Measurements from ENCODE around the gene OR51D1.

The OR51D1 gene

DNA sequence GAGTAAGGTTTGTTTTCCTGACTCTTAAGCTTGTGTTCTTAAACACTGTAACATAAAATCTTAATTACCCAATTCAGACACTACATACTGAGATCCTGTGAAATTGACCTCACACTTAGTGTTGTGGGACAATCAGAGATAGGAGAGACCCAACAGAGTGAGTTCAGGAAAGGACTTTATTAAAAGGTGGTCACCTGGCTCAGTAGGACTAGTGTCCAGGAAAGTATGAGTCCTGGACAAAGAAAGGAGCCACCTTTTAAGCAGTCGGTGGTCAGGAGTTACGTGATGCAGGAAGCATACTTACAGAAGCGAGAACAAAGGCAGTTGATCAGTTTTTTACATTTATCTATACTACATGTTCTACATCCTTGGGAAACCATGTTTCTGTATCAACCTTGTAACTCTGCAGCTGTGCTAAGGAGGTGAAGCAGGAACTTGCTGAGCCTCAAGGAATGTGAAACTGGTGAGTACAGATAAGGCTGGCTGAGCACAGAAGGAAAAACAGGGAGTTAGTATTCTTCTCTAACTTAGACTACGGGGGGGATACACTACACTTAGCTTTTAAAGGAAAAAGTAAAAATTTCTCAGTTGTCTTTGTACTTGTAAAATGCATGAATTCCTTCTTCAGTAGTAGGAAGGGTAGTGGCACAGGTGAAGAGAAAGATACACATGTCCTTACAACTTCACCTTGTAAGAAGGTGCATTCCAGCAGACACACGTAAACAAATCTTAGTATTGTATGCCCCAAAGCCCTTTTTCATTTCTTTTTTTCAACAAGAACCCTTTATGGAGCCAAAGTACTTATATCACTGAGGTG lies 21.6 kb downstream of the OR51D1 start:
- DNase-seq (ENCODE audit: low read depth, low spot score) = no peak
- Histone ChIP-seq H3K4me3 (no peak overlapping the region), H3K9me3 (ENCODE audit: low read depth, low read length) (no peaks in the 10 kb centered on the region), H3K27ac (no peak overlapping the region), H3K9ac (ENCODE audit: insufficient read length) (no peak overlapping the region), H3K36me3 (ENCODE audit: insufficient read depth, low read length) (no peaks in the 10 kb centered on the region)
- no peak for TF ChIP-seq FOXP2 (optimal IDR thresholded peaks at IDR 0.05; ENCODE audit: control extremely low read depth, extremely low read length, insufficient read depth)

DNA sequence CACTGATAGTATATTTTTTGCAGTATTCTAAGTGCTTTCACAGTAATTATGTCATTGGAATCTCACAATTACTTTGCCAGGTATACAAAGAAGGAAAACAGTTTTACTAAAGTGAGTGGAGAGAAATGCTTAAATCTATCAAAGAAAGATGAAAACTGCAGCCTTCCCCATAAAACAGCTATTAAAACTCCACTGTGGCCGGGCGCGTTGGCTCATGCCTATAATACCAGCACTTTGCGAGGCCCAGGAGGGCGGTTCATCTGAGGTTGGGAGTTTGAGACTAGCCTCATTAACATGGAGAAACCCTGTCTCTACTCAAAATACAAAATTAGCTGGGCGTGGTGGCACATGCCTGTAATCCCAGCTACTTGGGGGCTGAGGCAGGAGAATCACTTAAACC lies 25.6 kb downstream of the OR51D1 start:
- TF ChIP-seq FOXP2 (optimal IDR thresholded peaks at IDR 0.05; ENCODE audit: control extremely low read depth, extremely low read length, insufficient read depth) (no peak), POLR2AphosphoS5 (IDR thresholded peaks at IDR 0.05; ENCODE audit: borderline replicate concordance, low read depth, low read length) (no peak), EZH2 (IDR thresholded peaks at IDR 0.05) (no peak)
- H3K4me3 ChIP-seq = no peak overlapping the region
- no peak overlapping the region for H3K9ac ChIP-seq (ENCODE audit: insufficient read length)
- DNase-seq (ENCODE audit: low read depth, low spot score) = no peak
- H3K27ac ChIP-seq = no peak overlapping the region
- H3K36me3 ChIP-seq (ENCODE audit: insufficient read depth, low read length) = no peaks in the 10 kb centered on the region
- H3K9me3 ChIP-seq (ENCODE audit: low read depth, low read length) = no peaks in the 10 kb centered on the region

DNA sequence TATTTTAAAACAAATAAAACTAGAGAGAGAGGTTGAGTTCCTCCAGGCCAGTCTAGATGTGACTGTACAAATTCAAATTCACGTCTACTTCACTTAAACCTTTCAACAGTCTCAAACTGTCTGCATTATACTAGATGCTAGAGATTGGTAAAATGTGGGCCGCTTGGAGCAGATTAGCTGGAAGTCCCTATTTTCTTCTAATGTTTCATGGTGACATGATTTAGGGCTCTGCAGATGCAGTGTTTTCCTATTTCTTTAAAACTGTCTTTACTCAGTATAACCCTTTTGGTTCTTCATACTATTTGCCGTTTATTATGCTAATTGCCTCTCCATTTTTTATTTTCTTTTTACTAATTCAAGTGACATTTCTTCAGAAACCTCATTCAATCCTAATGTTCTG lies 26.9 kb downstream of the OR51D1 start:
- H3K36me3 ChIP-seq (ENCODE audit: insufficient read depth, low read length) = no peaks in the 10 kb centered on the region
- no peaks in the 10 kb centered on the region for H3K9me3 ChIP-seq (ENCODE audit: low read depth, low read length)
- no peak overlapping the region for H3K27ac ChIP-seq
- TF ChIP-seq FOXP2 (optimal IDR thresholded peaks at IDR 0.05; ENCODE audit: control extremely low read depth, extremely low read length, insufficient read depth) (no peak), POLR2AphosphoS5 (IDR thresholded peaks at IDR 0.05; ENCODE audit: borderline replicate concordance, low read depth, low read length) (no peak), EZH2 (IDR thresholded peaks at IDR 0.05) (no peak)
- DNase-seq (ENCODE audit: low read depth, low spot score) = no peak
- no peak overlapping the region for H3K9ac ChIP-seq (ENCODE audit: insufficient read length)
- no peak overlapping the region for H3K4me3 ChIP-seq

DNA sequence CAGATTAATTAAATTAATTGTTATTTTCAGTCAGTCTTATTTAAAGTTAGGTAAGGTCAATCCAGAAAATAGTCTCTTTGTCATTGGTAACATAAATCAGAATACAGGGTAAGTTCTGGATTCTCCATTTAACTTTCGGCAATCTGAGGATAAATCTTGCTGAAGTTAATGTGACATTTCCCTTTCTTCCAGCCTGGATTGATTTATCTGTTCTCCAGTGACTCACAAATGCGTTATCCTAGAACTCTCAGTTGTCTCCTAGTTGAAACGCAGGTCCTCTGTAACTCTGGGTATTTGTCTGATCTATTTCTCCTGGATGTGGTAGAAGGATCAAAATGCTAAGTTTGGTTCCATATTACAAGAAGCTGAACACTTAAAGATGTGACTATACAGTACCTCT lies 27.5 kb downstream of the OR51D1 start:
- no peaks in the 10 kb centered on the region for H3K36me3 ChIP-seq (ENCODE audit: insufficient read depth, low read length)
- H3K27ac ChIP-seq = no peak overlapping the region
- H3K4me3 ChIP-seq = no peak overlapping the region
- no peak for TF ChIP-seq EZH2 (IDR thresholded peaks at IDR 0.05)
- no peak for DNase-seq (ENCODE audit: low read depth, low spot score)
- H3K9me3 ChIP-seq (ENCODE audit: low read depth, low read length) = no peaks in the 10 kb centered on the region
- H3K9ac ChIP-seq (ENCODE audit: insufficient read length) = no peak overlapping the region

DNA sequence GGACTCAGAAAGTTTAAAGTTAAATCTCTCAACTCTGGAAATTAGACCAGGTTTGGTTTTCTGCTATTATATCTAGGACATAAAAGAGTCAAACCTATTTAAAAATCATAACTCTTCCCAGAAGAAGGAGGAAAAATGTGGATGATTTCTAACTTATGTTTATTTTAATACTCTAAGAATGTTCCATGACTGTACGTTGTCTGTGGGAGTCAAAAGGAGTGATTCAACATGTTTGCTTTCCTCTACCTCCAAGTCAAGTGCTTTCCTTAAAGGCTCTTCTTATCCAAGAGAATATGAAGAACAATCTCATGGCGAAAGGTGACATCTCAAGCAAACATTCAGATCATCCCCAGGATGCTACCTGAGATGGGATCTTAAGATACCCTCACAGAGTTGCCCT lies 28.1 kb downstream of the OR51D1 start:
- no peak for DNase-seq (ENCODE audit: low read depth, low spot score)
- Histone ChIP-seq H3K9ac (ENCODE audit: insufficient read length) (no peak overlapping the region), H3K4me3 (no peak overlapping the region), H3K9me3 (ENCODE audit: low read depth, low read length) (no peaks in the 10 kb centered on the region), H3K36me3 (ENCODE audit: insufficient read depth, low read length) (no peaks in the 10 kb centered on the region), H3K27ac (no peak overlapping the region)
- no peak for TF ChIP-seq EZH2 (IDR thresholded peaks at IDR 0.05)
- no peak for TF ChIP-seq POLR2AphosphoS5 (IDR thresholded peaks at IDR 0.05; ENCODE audit: borderline replicate concordance, low read depth, low read length)
- TF ChIP-seq FOXP2 (optimal IDR thresholded peaks at IDR 0.05; ENCODE audit: control extremely low read depth, extremely low read length, insufficient read depth) = no peak

DNA sequence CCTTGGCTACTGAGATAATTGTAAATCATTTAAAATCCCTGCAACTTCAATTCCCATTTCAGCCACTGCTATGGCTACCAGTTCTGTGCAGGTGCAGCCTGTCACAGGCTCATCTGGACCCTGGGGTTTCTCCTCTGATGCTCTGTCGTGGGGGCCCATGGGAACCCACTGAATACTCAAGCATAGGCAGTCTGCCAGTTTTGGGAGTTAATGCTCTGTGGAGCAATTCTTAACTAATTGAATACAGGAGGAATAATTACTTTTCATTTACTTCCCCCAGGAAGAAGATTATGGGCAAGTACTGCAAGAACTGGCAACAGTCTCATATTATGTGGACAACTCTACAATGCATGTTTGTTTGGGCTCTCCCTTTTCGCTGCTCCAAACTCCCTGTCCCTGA lies 34.5 kb downstream of the OR51D1 start:
- Histone ChIP-seq H3K27ac (no peak overlapping the region), H3K9me3 (ENCODE audit: low read depth, low read length) (no peaks in the 10 kb centered on the region), H3K9ac (ENCODE audit: insufficient read length) (no peak overlapping the region), H3K36me3 (ENCODE audit: insufficient read depth, low read length) (no peaks in the 10 kb centered on the region), H3K4me3 (no peak overlapping the region)
- no peak for DNase-seq (ENCODE audit: low read depth, low spot score)
- TF ChIP-seq FOXP2 (optimal IDR thresholded peaks at IDR 0.05; ENCODE audit: control extremely low read depth, extremely low read length, insufficient read depth) (no peak), POLR2AphosphoS5 (IDR thresholded peaks at IDR 0.05; ENCODE audit: borderline replicate concordance, low read depth, low read length) (no peak), EZH2 (IDR thresholded peaks at IDR 0.05) (no peak)

DNA sequence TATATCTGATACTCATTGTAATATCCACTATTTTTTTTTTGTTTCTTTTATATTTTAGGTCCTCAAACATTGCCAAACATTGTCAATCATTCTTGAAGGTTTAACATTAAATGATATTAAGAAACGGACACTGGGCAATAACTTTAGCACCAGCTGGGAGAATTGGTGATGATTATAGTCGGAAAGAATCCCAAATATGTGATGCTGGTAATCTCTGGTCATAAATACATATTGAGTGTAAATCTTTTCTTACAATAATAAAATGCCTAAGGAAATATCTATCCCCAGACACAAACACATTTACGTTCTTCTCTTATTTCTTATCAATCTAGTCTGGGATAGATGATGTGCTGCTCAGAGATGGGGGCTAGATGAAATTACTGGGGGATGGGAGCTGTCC lies 35.2 kb downstream of the OR51D1 start:
- TF ChIP-seq POLR2AphosphoS5 (IDR thresholded peaks at IDR 0.05; ENCODE audit: borderline replicate concordance, low read depth, low read length) = no peak
- TF ChIP-seq FOXP2 (optimal IDR thresholded peaks at IDR 0.05; ENCODE audit: control extremely low read depth, extremely low read length, insufficient read depth) = no peak
- no peak for TF ChIP-seq EZH2 (IDR thresholded peaks at IDR 0.05)
- Histone ChIP-seq H3K9me3 (ENCODE audit: low read depth, low read length) (no peaks in the 10 kb centered on the region), H3K36me3 (ENCODE audit: insufficient read depth, low read length) (no peaks in the 10 kb centered on the region), H3K4me3 (no peak overlapping the region), H3K27ac (no peak overlapping the region), H3K9ac (ENCODE audit: insufficient read length) (no peak overlapping the region)
- no peak for DNase-seq (ENCODE audit: low read depth, low spot score)

DNA sequence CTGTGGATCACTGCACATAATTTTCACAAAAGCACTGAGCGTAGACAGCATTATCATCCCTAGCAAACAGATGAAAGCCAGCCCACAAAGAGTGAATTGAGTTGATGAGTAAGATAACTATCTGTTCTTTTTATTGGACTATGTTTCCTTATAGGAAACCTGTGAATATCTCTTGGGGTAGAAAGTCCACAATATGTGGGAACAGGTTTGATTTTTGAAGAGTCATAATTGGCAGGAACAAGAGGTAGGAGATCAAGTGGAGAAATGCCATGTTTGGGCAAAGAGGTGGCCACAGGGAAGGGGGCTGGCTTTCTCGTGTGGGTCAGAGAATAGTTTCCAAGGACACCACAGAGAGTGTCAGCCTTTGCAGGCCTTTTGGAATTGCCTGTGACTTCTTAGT lies 36.5 kb downstream of the OR51D1 start:
- H3K9ac ChIP-seq (ENCODE audit: insufficient read length) = no peak overlapping the region
- H3K27ac ChIP-seq = no peak overlapping the region
- TF ChIP-seq POLR2AphosphoS5 (IDR thresholded peaks at IDR 0.05; ENCODE audit: borderline replicate concordance, low read depth, low read length) (no peak), FOXP2 (optimal IDR thresholded peaks at IDR 0.05; ENCODE audit: control extremely low read depth, extremely low read length, insufficient read depth) (no peak), EZH2 (IDR thresholded peaks at IDR 0.05) (no peak)
- no peak for DNase-seq (ENCODE audit: low read depth, low spot score)
- no peaks in the 10 kb centered on the region for H3K36me3 ChIP-seq (ENCODE audit: insufficient read depth, low read length)
- no peaks in the 10 kb centered on the region for H3K9me3 ChIP-seq (ENCODE audit: low read depth, low read length)
- H3K4me3 ChIP-seq = no peak overlapping the region

DNA sequence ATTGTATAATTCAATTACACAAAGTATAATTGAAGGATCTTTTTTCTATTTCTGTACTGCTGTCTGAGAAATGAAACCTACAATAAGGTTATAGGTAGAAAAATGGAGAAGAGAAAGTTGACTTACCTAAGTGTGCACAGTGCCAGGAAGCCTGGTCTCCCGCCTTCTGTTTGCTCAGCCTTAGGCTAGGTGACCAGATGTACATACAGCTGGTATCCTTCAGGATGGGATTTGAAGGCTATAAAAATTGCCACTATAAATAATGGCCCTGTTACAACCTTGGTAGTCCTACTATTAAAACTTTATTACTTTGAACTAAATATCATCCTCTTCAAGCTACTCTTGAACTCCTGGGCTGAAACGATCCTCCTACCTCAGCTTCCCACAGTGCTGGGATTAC lies 40.7 kb downstream of the OR51D1 start:
- no peak overlapping the region for H3K9ac ChIP-seq (ENCODE audit: insufficient read length)
- no peaks in the 10 kb centered on the region for H3K36me3 ChIP-seq (ENCODE audit: insufficient read depth, low read length)
- DNase-seq (ENCODE audit: low read depth, low spot score) = no peak
- no peaks in the 10 kb centered on the region for H3K9me3 ChIP-seq (ENCODE audit: low read depth, low read length)
- no peak overlapping the region for H3K4me3 ChIP-seq
- H3K27ac ChIP-seq = no peak overlapping the region
- no peak for TF ChIP-seq POLR2AphosphoS5 (IDR thresholded peaks at IDR 0.05; ENCODE audit: borderline replicate concordance, low read depth, low read length)
- TF ChIP-seq FOXP2 (optimal IDR thresholded peaks at IDR 0.05; ENCODE audit: control extremely low read depth, extremely low read length, insufficient read depth) = no peak
